K562 (cell line): ENCODE data around the gene GRIK3. TPM values are rescaled to one million over a fixed set of nuclear protein-coding genes. Genes with fewer than 3 reads are reported as not detected.

ENCODE experiments used
- ATAC-seq: fragments of 200-7000 bp; cut with Tn5 transposase; 3 replicates; pipeline ENCODE4 v1.9.1; 2020; ENCODE audit warnings: moderate library complexity
- BruUV-seq: library from RNA; stranded (reverse); fragments of 400-500 nt; replicated peaks from 2 replicates; lab custom pipeline; 2021; lab: Mats Ljungman, UMichigan
- CTCF ChIA-PET: fragments of 300-600 bp; formaldehyde crosslinking; extraction: SDS; loops from one replicate; lab custom pipeline; 2021; ENCODE audit warnings: low intra/inter-chr PET ratio; lab: Yijun Ruan, JAX
- POLR2A ChIA-PET: fragments of 300-600, 350-650 bp; sonication (Branson Sonifier 250); formaldehyde crosslinking; extraction: SDS; loops from one replicate; lab custom pipeline; 2021; ENCODE audit warnings: antibody characterized with exemption, inconsistent platforms; lab: Yijun Ruan, JAX
- DNase-seq, 4 experiments: peaks; one replicate each; pipeline versions ENCODE4 v3.0.0 to v3.0.0-alpha.2; 2011 to 2018; ENCODE audit warnings: low spot score in 3 of 4, mixed read lengths in 3 of 4; ENCODE audit errors: extremely low read depth in 1 of 4
- FAIRE-seq: peaks from 2 replicates; lab custom pipeline; 2011; peaks lifted over from hg19 to GRCh38; lab: Jason Lieb, UNC
- H2AFZ ChIP-seq: 2 replicates; pipeline ENCODE4 v1.6.0; 2011; ENCODE audit warnings: low read depth, low read length, control low read depth, inconsistent platforms
- H3K27ac ChIP-seq: fragments of 200-600 bp; 3 replicates; pipeline ENCODE4 v1.8.0; 2011; ENCODE audit warnings: low read depth, mild to moderate bottlenecking, control low read depth, inconsistent platforms, low read length, moderate library complexity, mixed read lengths; ENCODE audit errors: extremely low read depth
- H3K27me3 ChIP-seq, 2 experiments: fragments of 300-600 bp in 1 of 2; 2 replicates in 1 of 2; 3 replicates in 1 of 2; pipeline versions ENCODE4 v1.6.0 to v1.8.0; 2011; ENCODE audit warnings: inconsistent platforms in 2 of 2, low read length in 2 of 2, mild to moderate bottlenecking in 1 of 2, mixed read lengths in 1 of 2, moderate library complexity in 1 of 2; ENCODE audit not compliant: control insufficient read depth in 2 of 2, insufficient read depth in 2 of 2
- H3K36me3 ChIP-seq: fragments of 300-600 bp; 3 replicates; pipeline ENCODE4 v1.8.0; 2011; ENCODE audit warnings: mild to moderate bottlenecking, low read length, inconsistent platforms; ENCODE audit not compliant: control insufficient read depth, insufficient read depth
- H3K4me1 ChIP-seq, 2 experiments: fragments of 200-600 bp in 1 of 2; replicated peaks in 1 of 2; 2 replicates in 1 of 2; 3 replicates in 1 of 2; pipeline versions ENCODE4 v1.5.1 to v1.8.0; 2011; ENCODE audit warnings: inconsistent platforms in 2 of 2, low read length in 2 of 2, mild to moderate bottlenecking in 1 of 2, mixed read lengths in 1 of 2, moderate library complexity in 1 of 2; ENCODE audit not compliant: control insufficient read depth in 2 of 2, insufficient read depth in 2 of 2
- H3K4me2 ChIP-seq: 2 replicates; pipeline ENCODE4 v1.6.1; 2011; ENCODE audit warnings: low read length, control low read depth, inconsistent platforms, mixed read lengths; ENCODE audit not compliant: insufficient read depth
- H3K4me3 ChIP-seq: fragments of 200-600 bp; sonication (generic), shearing (Covaris generic); 2 replicates; pipeline ENCODE4 v1.5.1; 2016; ENCODE audit warnings: control low read depth, inconsistent platforms
- H3K79me2 ChIP-seq: fragments of 200-600 bp; 3 replicates; pipeline ENCODE4 v1.8.0; 2011; ENCODE audit warnings: low read length, inconsistent platforms; ENCODE audit not compliant: control insufficient read depth, insufficient read depth
- H3K9ac ChIP-seq, 2 experiments: 2 replicates each; pipeline versions ENCODE4 v1.6.0 to v1.6.1; 2011; ENCODE audit warnings: low read depth in 2 of 2, low read length in 2 of 2, control low read depth in 1 of 2, inconsistent platforms in 1 of 2, mild to moderate bottlenecking in 1 of 2, mixed read lengths in 1 of 2; ENCODE audit not compliant: insufficient read depth in 1 of 2
- H3K9me1 ChIP-seq: one replicate; pipeline ENCODE4 v1.6.0; 2011; ENCODE audit warnings: inconsistent platforms, mild to moderate bottlenecking, low read length, moderate library complexity; ENCODE audit not compliant: control insufficient read depth, insufficient read depth
- H3K9me3 ChIP-seq: replicated peaks from 2 replicates; pipeline ENCODE4 v1.5.1; 2011; ENCODE audit warnings: low read depth, low read length, inconsistent platforms; ENCODE audit not compliant: control insufficient read depth, insufficient read depth
- H4K20me1 ChIP-seq: replicated peaks from 2 replicates; pipeline ENCODE4 v1.6.1; 2011; ENCODE audit warnings: low read length, inconsistent platforms, mixed read lengths; ENCODE audit not compliant: control insufficient read depth, insufficient read depth
- BCL6 ChIP-seq: fragments of 250-450 bp; sonication (Bioruptor Pico); IDR thresholded peaks from 2 replicates; pipeline ENCODE4 v1.4.0; 2020
- BCOR ChIP-seq: fragments of 450-650 bp; IDR thresholded peaks from 2 replicates; pipeline ENCODE4 v1.6.1; 2016
- GABPA ChIP-seq: fragments of 200-800 bp; sonication (Bioruptor generic); conservative IDR thresholded peaks from 2 replicates; pipeline ENCODE4 v1.6.1; 2016; ENCODE audit warnings: low read depth, missing genetic modification characterization, missing compliant biosample characterization
- GTF2A2 ChIP-seq: IDR thresholded peaks from 2 replicates; pipeline ENCODE4 v1.6.1; 2016; ENCODE audit warnings: mild to moderate bottlenecking, missing genetic modification characterization, missing compliant biosample characterization
- HEY1 ChIP-seq: fragments of 250-450 bp; sonication (Bioruptor Pico); IDR thresholded peaks from 2 replicates; pipeline ENCODE4 v1.5.0; 2020; ENCODE audit warnings: mild to moderate bottlenecking, moderate library complexity, borderline replicate concordance
- IFI16 ChIP-seq: fragments of 250-450 bp; sonication (Bioruptor Pico); IDR thresholded peaks from 2 replicates; pipeline ENCODE4 v2.1.2; 2022; ENCODE audit warnings: mild to moderate bottlenecking, inconsistent platforms
- NBN ChIP-seq: fragments of 450-650 bp; IDR thresholded peaks from 2 replicates; pipeline ENCODE4 v1.6.1; 2016; ENCODE audit warnings: low read depth, mild to moderate bottlenecking
- WGBS: fragments of 100-300 bp; shearing (Covaris generic); methylation state at CpG from one replicate; pipeline ENCODE4 v1.1.6; 2016; ENCODE audit warnings: low coverage, mixed read lengths; ENCODE audit not compliant: insufficient coverage; ENCODE audit errors: missing lambda C conversion rate; 5-methylcytosine and 5-hydroxymethylcytosine counted together
- in situ Hi-C: fragments of 300-500 bp; cut with MboI; formaldehyde crosslinking; loops from 4 replicates; pipeline ENCODE4 v1.15.0; 2018; ENCODE audit warnings: inconsistent platforms, mixed read lengths
- intact Hi-C: fragments of 100-400 bp; cut with micrococcal nuclease; formaldehyde crosslinking; loops from 2 replicates; pipeline ENCODE4 v1.14.2; 2022
- polyA plus RNA-seq, 8 experiments: library from polyadenylated mRNA; depleted of rRNA in 4 of 8; stranded (reverse) in 5 of 8; unstranded in 3 of 8; fragments of >200 nt; fragmentation: Nextera tagmentation in 2 of 8; fragmentation: Illumina TruSeq in 1 of 8; extraction: Ambion mirVana in 2 of 8; extraction: Trizol in 1 of 8; gene quantifications; 2 replicates each; pipeline versions ENCODE4 v1.2.1 to v1.2.3, GENCODE V29; 2011 to 2014; ENCODE audit warnings: inconsistent platforms in 1 of 8, missing spikeins in 1 of 8
- total RNA-seq, 7 experiments: library from RNA; depleted of rRNA in 6 of 7; stranded (reverse); fragments of >200 nt in 6 of 7; fragmentation: Illumina TruSeq in 2 of 7; extraction: Trizol in 2 of 7; gene quantifications; 2 replicates each; pipeline versions ENCODE4 v1.2.1 to v1.2.3, GENCODE V29; 2011 to 2021; ENCODE audit warnings: low replicate concordance in 1 of 7
- TF ChIP-seq, protein P1 (sequence below), 2 experiments: fragments of 450-650 bp; IDR thresholded peaks; 2 replicates each; pipeline ENCODE4 v1.6.1; 2018; ENCODE audit warnings: mild to moderate bottlenecking in 2 of 2, low read depth in 1 of 2; ENCODE audit not compliant: partially characterized antibody in 2 of 2
- TF ChIP-seq, protein P2 (sequence below): fragments of 450-650 bp; IDR thresholded peaks from 2 replicates; pipeline ENCODE4 v1.6.1; 2016; ENCODE audit warnings: antibody characterized with exemption

Gene GRIK3
- total and polyA plus RNA-seq, 9 of the 15 experiments (the other 6 are each of a cell fraction or from before 2014, with no cell fraction given): not detected

DNA sequence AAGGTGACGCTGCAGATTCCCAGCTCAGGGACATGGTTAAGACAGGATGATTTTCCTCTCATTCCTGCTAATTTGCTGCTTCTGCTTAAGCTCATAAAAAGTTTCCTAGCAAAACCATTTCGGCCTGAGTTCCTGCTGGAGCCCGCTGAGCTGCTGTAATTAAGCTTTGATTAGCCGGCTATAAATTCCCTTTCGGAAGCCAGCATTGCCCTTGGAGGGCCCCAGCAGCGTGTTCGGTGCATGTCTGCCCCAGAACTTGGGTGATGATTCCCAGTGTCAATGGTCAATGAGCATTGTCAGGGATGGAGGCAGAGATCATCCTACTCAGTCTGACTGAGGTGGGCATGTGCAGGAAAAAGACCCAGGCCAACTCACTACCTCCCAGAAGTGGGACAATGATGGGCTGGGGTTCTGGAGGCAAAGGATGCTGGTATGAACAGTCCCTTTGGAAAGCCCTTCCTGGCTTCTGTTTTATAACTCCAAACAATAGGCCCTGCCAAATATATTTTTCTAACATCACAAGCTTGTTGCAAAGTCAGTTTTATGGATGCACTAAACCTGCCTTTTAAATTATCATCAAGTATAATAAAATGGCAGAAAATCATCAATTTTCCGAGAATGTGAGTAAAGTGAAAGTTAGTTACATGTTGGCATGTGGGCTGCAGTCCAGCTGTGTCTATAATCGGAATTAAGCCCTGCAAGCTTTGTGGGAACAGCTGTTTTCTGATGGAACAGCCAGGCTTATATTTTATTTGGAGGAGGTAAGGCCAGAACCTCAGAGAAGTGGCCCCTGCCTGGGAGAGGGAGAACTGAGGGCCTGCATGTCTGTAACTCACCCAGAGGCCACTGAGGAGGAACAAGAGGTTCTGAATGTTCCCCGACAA lies 257.1 kb downstream of the GRIK3 start:
- Histone ChIP-seq H3K9ac (no peak overlapping the region), H3K9me1 (no peaks in the 10 kb centered on the region), H4K20me1 (peaks cover 3% of the 10 kb centered on the region; the same call in 1 of the 2 replicates), H3K9me3 (no peaks in the 10 kb centered on the region), H3K4me3 (no peak overlapping the region), H3K36me3 (no peaks in the 10 kb centered on the region)
- no TSS peak for BruUV-seq
- DNase-seq (no peak), FAIRE-seq (no peak)
- ChIA-PET POLR2A (interaction anchor here (0.6 to 1.4 kb wide), 2 partner anchors 8 to 14 kb away, joined by 4 read pairs; no protein-coding TSS in a partner anchor), CTCF (no interaction called here)
- TF ChIP-seq HEY1 (CRISPR knock-in tag) (no peak), GABPA (tag) (no peak), BCL6 (CRISPR knock-in tag) (no peak), GTF2A2 (tag) (no peak), IFI16 (CRISPR knock-in tag) (no peak), NBN (no peak), BCOR (no peak)
- TF ChIP-seq, protein P1, sequence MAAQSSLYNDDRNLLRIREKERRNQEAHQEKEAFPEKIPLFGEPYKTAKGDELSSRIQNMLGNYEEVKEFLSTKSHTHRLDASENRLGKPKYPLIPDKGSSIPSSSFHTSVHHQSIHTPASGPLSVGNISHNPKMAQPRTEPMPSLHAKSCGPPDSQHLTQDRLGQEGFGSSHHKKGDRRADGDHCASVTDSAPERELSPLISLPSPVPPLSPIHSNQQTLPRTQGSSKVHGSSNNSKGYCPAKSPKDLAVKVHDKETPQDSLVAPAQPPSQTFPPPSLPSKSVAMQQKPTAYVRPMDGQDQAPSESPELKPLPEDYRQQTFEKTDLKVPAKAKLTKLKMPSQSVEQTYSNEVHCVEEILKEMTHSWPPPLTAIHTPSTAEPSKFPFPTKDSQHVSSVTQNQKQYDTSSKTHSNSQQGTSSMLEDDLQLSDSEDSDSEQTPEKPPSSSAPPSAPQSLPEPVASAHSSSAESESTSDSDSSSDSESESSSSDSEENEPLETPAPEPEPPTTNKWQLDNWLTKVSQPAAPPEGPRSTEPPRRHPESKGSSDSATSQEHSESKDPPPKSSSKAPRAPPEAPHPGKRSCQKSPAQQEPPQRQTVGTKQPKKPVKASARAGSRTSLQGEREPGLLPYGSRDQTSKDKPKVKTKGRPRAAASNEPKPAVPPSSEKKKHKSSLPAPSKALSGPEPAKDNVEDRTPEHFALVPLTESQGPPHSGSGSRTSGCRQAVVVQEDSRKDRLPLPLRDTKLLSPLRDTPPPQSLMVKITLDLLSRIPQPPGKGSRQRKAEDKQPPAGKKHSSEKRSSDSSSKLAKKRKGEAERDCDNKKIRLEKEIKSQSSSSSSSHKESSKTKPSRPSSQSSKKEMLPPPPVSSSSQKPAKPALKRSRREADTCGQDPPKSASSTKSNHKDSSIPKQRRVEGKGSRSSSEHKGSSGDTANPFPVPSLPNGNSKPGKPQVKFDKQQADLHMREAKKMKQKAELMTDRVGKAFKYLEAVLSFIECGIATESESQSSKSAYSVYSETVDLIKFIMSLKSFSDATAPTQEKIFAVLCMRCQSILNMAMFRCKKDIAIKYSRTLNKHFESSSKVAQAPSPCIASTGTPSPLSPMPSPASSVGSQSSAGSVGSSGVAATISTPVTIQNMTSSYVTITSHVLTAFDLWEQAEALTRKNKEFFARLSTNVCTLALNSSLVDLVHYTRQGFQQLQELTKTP (IDR thresholded peaks at IDR 0.05; ENCODE audit: low read depth in 1 of 2, partially characterized antibody in 2 of 2): no peak
- TF ChIP-seq, protein P2, sequence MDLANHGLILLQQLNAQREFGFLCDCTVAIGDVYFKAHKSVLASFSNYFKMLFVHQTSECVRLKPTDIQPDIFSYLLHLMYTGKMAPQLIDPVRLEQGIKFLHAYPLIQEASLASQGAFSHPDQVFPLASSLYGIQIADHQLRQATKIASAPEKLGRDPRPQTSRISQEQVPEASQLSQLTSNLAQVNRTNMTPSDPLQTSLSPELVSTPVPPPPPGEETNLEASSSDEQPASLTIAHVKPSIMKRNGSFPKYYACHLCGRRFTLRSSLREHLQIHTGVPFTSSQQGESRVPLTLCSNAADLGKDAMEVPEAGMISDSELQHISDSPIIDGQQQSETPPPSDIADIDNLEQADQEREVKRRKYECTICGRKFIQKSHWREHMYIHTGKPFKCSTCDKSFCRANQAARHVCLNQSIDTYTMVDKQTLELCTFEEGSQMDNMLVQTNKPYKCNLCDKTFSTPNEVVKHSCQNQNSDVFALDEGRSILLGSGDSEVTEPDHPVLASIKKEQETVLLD: no peak
- TF ChIP-seq, all 486 proteins: peak for 0
- ATAC-seq: no peak
- H3K4me2 ChIP-seq: no peak overlapping the region
- intact Hi-C loops (no loop called here), in situ Hi-C loops (no loop called here)
- no peaks in the 10 kb centered on the region for H3K79me2 ChIP-seq
- no peak overlapping the region for H2AFZ ChIP-seq
- H3K4me1 ChIP-seq: no peaks in the 10 kb centered on the region
- H3K27me3 ChIP-seq: peaks cover 8 to 55% of the 10 kb centered on the region in 2 experiments; a peak in 4 of 5 replicates
- no peak overlapping the region for H3K27ac ChIP-seq
- WGBS: 1% methylated on average over 10 of the region's 10 CpGs
